Limb (tissue), 2 donors: ENCODE data around the gene HMCN2.
A peak's percentile ranks its signal among the peaks of the same experiment; 100 is the strongest.

ENCODE experiments used
- DNase-seq, 2 donors: peaks; one replicate each; pipeline ENCODE4 v3.0.0-alpha.2; 2016; ENCODE audit errors: extremely low spot score in 2 of 2

Gene HMCN2

GRCh38 chr9:130410443-130410842, 144.9 kb downstream of the HMCN2 start:
- DNase-seq = no peak

- no peak for DNase-seq
Measured at GRCh38 chr9:130411566-130411915, 146.0 kb downstream of the HMCN2 start.

- no peak for DNase-seq
Measured at GRCh38 chr9:130414081-130414731, 148.6 kb downstream of the HMCN2 start.

GRCh38 chr9:130414910-130415746, 149.6 kb downstream of the HMCN2 start:
- DNase-seq = no peak

- no peak for DNase-seq
Measured at GRCh38 chr9:130417602-130418001, 152.0 kb downstream of the HMCN2 start.

GRCh38 chr9:130418776-130419175, 153.2 kb downstream of the HMCN2 start:
- no peak for DNase-seq

- no peak for DNase-seq
Measured at GRCh38 chr9:130419521-130420035, 154.0 kb downstream of the HMCN2 start.

GRCh38 chr9:130421154-130421801, 155.7 kb downstream of the HMCN2 start:
- DNase-seq = no peak

GRCh38 chr9:130421802-130422276, 156.3 kb downstream of the HMCN2 start:
- peak; percentile 67 to 71 for DNase-seq

- DNase-seq = no peak
Measured at GRCh38 chr9:130422546-130422945, 157.0 kb downstream of the HMCN2 start.

- peak in 1 of 2 donors; percentile 24 for DNase-seq
Measured at GRCh38 chr9:130423272-130423671, 157.7 kb downstream of the HMCN2 start.

GRCh38 chr9:130424595-130425454, 159.3 kb downstream of the HMCN2 start:
- no peak for DNase-seq

GRCh38 chr9:130425741-130426466, 160.3 kb downstream of the HMCN2 start:
- DNase-seq = no peak

- no peak for DNase-seq
Measured at GRCh38 chr9:130426467-130426773, 160.9 kb downstream of the HMCN2 start.

GRCh38 chr9:130426883-130427282, 161.3 kb downstream of the HMCN2 start:
- DNase-seq = no peak

GRCh38 chr9:130427326-130427725, 161.8 kb downstream of the HMCN2 start:
- no peak for DNase-seq

- DNase-seq = no peak
Measured at GRCh38 chr9:130428086-130428665, 162.6 kb downstream of the HMCN2 start.

- DNase-seq = no peak
Measured at GRCh38 chr9:130429381-130429780, 163.8 kb downstream of the HMCN2 start.

- DNase-seq = no peak
Measured at GRCh38 chr9:130429831-130430230, 164.3 kb downstream of the HMCN2 start.

- DNase-seq = no peak
Measured at GRCh38 chr9:130430232-130430631, 164.7 kb downstream of the HMCN2 start.
